HG03565 (cell line): ENCODE results near the gene MYOM1.

Experiments
- ATAC-seq: cut with Tn5 transposase; IDR thresholded peaks from one replicate; pipeline ENCODE4 v1.9.1; 2021; ENCODE audit warnings: mild to moderate bottlenecking, moderate library complexity; ENCODE audit not compliant: unreplicated experiment

Gene MYOM1

DNA sequence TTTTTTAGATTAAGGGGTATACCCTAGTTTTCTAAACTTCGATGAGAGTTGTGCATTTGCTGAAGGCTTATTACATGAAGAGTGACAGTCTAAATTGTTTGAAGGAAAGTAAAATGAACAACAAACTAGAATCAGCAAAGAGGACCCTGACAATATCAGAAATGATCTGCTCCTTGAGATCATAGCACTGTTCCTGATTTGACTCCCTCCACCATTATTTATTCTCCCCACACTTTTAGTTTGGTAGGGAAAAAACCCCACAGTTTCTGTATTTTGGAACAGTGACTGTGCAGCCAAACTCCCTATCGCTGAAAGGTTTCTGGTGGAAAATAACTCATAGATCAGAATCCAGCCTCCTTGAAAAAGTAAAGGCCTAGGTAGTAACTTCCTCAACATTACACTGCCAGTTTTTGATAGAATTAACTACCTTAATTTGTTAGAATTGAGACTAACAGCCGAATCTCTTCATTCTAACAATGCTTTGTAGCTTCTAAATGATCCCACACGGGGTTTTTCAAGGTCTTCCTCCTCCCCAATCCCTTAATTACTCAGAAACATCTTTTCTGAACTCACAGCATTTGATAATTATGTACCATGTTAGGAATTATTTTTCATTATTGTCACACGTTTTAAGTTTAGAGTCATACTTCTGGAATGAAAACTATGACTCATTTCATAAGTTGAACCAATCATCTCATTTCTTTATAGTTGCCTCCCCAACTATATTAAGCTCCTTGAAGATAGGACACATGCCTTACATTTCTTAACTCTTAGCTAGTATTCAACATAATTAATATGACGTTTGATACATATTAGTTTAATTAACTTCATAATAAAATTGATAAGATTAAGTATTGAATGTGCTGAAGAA lies 30.7 kb upstream of the MYOM1 start:
- no peak for ATAC-seq

DNA sequence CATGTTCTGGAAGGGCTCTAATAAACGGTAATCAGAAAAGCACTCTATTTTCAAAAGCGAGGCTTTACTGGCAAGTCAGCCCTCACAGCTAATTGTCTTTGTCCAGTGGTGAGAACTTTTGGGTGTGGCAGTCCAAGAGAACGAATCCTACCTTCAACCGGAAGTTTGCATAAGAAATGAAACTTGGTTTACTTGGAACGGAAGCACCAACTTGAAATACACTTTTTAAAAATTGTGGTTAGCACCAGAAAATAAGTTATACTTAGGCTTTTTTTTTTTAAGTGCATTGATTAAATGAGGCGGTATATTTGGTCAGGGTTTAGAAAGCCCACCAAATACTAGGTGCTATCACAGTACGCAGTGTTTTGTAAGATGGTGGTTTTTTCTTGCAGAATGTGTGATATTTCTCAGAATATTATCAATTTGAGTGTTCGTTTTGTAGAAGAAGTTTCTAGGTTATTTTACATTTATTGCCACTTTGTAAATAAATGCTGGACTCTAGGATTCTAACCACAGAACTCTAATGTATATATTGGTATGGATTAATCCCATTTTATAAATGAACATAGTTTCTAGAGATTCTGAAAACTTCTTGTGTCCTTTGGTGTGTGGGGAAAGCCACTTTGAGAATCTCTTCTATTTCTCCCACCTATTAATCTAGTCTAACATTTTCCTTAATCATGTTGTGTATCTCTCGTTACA lies 29.0 kb upstream of the MYOM1 start:
- ATAC-seq, result no peak

DNA sequence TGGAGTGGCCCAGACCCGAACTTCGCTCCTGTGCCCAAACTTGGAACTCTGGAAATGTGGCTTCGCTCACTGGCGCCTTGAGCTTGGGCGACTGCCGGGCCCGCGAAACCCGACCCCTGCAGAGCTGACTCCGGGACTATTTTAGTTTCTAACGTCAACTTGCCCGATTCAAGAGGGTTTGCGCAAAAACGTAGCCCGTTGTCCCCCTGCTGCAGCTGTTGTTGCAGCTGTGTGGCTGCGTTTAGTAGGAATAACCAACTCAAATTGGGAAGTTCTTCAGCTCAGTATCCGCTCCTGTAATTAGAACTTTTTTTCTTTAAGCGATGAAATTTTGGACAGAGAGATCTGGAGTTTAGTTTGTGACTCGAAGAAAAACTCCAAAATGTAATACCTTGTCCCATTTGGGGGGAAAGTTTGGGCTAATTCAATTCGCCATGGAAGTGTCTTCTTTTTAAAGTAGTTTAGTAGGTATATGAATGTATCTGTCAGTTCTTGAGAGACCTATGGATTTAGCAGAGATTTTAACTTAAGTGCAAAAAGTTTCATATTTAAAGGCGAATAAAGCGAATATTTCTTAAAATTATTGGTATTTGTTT lies 28.4 kb upstream of the MYOM1 start:
- ATAC-seq, result no peak

DNA sequence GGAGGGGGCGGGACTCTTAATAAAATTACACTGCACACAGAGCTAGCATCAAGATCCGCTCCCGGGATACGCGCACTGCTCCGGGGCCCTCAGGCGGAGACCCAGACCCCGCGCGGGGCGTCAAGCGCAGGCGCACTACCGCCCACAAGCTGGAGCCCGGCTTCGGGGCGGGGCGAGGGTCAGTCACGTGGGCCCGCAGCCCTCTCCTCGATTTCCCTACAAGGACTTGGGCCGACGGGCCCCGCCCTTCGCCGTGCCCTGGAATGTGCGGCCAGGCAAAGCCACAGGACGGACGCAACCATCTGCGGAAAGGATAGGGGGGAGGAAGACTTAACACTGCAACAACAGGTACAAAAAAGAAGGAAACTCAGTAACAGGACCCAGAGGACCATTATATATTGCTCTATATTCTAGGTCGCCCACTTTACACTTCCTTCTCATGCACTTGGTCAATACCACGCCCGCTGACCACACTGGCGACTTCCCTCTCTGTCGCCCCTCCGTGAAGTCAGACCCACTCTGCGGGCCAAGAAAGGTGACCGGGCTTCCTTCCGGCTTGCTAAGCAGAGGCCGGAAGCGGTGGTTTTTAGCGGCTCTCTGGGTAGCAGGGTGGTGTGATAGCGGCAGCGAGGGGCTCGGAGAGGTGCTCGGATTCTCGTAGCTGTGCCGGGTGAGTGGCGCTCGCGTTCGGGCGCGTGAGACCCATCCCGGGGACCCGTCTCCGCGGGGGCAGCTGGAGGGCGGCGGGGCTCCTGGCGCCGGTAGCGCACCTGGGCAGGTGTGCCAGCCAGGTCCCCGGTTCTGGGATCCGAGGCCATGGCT lies 27.7 kb upstream of the MYOM1 start, which contains the start of gene MYL12A:
Gene MYL12A (plus strand): TSS at position 562 of the 822 bp plus-strand sequence. CDS start 5,447 bp downstream, outside the sequence.
- peak; percentile 68 for ATAC-seq

DNA sequence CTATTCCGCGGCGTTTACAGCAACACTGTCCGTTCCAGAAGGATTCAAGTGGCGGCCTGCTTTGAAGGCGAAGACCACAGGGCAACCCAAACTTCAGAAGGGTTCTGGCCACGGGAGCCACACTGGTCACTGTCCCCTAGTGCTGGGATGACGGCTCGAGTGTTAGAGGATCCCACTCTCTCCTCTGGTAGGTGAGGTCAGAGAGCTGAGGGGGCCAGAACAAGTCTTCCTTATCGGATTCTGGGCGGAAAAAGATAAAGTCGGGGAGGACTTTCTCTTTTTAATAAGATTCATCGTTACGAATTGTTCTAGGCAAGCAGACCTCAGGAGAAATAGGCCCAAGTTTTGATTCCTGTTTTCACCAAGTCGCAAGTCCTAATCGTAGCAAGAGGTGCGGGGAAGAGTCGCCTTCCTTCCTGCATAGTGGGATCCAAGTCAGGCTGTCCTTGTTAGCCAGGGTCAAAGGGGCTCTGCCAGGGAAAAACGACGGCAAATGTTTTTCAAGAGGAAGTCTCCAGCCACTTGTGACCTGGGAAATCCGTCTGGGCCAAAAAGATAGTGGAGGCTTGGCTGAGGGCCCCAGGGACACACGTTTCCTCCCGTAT lies 27.0 kb upstream of the MYOM1 start:
- no peak for ATAC-seq

DNA sequence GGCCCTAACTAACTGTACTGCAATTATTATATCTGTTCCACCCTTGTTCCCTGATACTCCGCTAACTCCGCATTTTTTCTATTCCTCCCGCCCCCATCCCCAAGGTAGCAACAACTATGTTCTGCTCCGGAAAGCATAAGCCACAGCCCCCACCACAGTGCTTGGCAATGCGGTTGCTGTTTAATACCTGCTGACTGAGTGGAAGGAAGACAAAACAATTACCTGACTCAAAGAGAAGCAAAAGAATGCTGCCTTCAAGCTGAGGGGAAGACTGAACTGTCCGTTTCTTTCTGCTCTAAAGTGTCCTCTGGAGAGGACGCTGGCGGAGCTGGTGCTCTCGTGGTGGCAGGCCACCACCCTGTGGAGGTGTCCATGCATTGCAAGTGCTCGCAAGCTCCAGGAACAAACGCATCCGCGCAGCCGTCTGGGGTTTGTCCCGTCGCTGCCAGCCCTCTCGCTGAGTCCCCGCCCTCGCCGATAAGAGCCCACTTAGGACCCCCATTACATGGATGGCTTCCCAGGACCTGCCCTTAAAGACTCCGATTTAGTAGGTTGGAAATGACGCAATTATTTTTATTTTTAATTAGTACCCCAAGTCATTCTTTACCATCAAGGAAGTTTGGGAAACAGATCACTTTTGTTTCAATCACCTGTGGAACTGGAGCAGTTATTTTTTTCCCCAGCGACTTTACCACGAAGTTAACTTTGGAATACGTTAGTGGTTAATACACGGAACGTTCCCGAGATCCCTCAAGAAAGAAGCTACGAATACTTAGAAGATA lies 26.3 kb upstream of the MYOM1 start:
- ATAC-seq, result peak; percentile 52

DNA sequence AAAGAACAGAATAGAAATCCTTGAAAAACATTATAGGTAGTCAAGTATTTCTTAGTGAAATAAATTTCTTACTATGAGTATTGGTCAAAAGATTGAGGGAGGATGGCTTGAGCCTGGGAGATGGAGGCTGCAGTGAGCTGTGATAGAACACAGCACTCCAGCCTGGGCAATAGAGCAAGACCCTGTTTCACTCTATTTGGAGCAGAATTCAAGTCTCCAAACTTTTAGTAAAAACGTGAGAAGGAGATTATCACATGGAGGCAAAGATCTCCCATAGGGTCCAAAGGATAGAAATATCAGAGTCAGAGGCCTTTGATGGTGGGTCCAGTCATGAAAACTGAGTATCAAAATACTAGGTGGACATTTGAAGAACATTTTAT lies 25.4 kb upstream of the MYOM1 start:
- no peak for ATAC-seq

DNA sequence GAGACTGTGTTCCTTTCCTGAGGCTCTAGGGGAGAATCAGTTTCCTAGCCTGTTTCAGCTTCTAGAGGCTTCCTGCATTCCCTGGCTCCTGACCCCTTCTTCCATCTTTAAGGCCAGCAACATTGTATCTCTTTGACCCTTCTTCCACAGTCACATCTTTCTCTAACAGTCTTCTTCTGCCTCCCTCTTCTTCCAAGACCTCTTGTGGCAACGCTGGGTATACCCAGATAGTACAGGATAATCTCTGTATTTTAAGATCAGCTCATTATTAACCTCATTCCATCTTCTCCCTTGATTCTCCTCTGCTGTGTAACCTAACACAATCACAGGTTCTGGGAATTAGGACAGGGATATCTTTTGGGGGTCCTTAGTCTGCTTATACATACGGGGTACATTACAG lies 19.0 kb upstream of the MYOM1 start:
- no peak for ATAC-seq

DNA sequence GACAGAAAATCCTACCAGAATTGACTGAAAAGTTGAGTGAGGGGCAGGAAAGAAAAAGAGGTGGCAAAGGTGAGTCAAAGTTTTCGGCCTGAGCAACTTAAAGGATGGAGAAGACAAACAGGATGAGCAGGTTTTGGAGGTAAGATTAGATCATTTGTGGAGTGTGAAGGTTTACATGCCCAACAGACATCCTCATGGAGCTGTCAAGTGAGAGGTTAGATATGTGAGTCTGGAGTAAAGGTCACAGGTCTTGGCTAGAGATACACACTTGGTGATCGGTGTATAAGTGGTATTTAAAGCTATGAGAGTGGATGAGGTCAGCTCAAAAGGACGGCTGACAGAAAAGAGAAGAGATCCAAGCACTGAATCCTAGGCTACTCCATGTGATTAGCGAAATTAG lies 16.7 kb upstream of the MYOM1 start:
- no peak for ATAC-seq

DNA sequence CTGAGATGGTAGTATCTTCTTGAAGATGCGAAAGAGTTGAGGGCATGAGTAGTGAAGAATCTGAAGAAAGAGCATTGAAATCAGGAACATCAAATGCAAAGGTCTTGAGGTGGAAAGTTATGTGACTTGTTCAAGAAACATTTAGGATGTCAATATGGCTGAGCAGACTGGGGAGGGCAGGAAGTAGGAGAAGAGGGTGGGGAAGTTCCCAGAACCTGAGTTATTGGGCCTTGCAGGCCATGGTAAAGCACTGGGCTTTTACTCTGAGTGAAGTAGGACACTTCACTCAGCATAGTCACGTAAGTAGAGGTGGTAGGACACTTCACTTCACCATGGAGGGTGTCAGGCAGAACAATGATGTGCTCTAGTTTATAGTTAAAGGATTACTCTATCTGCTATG lies 16.1 kb upstream of the MYOM1 start:
- no peak for ATAC-seq

DNA sequence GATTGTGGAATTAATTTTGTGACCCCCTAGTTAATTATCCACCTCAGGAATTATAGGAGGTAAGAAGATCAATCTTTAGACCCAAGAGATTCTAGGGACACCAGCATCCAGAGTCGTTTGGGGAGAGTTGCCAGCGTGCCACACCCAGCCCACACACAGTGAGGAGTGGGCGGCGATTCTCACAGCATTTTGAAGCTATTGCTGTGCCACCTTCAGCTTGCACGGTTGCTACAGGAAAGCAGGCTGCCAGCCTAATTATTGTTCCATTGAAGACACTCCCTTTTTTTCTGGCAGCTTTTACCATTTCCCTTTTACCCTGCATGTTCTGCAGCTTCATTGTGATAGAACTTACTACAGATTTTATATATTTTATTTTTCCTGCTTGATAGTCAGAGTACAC lies 14.7 kb upstream of the MYOM1 start:
- ATAC-seq, result no peak

DNA sequence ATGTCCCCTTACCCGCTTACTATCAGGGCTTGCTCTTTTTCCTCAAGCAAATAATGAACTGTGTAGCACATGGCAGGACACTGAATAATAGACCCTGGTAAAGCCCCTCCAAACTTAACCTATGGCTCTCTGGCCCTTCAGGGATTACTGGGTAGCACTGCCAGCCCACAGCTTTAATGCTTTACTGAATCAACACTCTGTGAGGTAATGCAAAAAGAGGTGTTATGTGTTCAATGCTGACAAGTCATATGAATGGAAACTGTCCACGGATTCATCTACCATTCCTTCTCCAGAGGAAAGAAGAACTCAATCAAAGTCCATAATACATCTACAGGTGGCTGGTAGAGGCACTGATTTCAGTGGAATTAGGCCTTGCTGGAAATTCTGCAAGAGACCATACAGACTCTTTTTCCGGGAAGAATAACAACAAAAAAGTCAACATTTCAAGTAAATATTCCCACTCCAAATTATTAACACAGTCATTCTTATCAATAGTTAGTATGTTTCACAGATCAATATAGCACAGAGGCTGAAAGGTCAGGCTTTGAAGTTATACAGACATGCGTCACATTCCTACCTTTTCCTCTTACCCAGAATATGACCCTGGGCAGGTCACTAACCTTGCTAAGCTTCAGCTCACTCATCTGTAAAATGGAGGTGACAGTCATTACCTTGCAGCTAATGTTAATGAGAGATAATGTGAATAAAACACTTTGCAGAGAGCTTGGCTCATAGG lies 13.8 kb upstream of the MYOM1 start:
- ATAC-seq, result no peak

DNA sequence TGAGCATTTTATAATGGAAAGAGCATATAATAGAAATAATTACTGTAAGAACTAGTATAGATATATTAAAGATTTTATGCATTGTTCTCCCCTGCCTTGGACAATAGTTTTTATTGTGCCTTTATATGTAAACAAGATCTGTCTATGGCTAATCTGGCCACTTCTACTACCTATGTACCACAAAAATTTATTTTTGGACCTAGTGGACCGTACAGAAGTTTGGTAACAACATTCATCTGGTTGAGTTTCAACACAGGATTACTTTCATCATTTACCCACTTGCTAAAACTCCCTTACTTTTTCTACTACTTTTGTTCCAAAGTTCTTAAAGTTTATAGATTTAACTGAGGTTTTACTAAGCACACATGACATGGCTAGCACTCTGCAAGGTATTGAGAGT lies 13.2 kb upstream of the MYOM1 start:
- no peak for ATAC-seq

DNA sequence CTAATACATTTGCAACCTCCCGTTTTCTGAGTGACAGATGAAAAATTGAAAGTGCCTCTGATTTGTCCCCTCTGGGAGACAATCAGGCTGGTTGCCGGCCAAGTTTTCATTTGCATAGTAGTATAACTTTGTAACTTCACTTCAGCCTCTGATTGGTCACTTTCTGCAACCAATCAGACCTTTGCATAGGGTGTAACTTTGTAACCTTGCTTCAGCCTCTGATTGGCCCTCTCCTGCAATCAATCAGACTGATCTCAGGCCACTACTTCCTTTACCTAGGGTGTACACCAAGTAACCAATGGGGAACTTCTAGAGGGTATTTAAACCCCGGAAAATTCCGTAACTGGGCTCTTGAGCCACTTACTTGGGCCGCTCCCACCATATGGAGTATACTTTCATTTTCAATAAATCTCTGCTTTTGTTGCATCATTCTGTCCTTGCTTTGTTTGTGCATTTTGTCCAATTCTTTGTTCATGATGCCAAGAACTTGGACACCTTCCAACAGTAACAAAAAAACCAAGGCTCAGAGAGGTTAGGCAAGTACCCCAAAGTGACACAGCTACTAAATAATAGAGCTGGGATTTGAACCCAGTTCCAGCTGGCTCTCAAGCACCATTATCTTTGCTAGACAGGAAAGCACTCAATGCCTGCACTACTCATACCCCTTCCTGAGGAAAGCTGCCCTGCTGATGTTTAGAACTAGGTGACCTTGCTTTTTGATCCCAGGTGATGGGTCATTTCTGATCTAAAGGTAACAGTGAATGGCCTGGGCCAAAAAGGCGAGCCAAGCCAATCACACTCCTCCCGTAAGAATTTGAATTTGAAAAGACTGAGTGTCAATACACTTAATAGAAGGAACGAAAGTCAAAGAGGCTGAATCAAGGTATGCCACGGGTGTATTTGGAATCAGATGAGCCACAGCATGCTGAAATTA lies 10.9 kb upstream of the MYOM1 start:
- no peak for ATAC-seq

DNA sequence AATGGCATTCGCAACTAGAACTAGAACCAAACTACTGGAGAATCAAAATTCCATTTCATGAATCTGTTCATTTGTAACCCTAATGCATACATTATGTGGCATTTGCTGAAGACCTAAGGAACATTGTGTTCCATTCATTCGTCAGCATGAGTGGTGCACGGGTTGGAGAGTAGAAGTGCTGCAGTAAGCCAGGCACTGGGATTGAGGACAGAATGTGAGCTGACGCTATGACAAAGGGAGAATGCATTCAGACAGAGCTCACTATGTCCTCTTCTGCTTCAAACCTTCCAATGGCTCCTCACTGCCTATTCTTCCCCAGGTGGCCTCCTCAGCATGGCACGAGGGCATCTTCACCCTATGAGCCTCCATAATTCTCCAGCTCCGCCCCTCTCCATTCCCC lies 6.3 kb upstream of the MYOM1 start:
- ATAC-seq, result no peak

DNA sequence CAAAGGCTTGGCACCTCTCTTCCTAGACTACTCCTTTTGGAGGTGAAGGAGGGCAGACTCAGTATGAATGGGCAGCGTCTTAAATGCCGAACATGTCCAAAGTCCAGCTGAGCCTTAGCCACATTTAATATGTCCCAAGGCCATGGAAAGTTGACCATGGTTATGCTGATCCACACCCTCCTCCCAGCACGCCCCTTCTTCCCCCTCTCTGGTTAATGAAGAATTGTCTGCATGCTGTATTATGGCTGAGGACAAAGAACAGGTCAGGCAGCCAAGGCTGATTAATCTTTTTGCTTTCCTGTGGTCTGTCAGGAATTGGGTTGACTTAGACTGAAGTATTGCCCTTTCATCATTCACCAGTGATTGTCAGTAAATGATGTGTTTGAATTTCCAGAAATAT lies 5.8 kb upstream of the MYOM1 start:
- ATAC-seq, result no peak

DNA sequence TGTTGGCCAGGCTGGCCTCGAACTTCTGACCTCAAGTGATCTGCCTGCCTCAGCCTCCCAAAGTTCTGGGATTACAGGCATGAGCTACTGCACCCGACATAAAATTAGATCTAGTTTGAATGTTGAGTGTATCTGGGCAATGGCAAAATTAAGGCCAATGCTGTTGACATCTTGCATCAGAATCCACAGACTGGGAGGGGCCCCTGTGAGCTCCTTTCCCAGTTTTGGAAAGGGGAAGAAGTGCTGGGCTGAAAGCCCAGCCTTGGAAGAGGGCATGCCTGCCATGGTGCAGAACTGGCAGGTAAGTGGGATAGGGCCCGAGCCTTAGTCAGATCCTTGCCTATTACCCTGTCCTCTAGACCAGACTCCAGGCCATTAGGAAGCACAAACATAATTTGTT lies 4.5 kb upstream of the MYOM1 start:
- ATAC-seq, result no peak

DNA sequence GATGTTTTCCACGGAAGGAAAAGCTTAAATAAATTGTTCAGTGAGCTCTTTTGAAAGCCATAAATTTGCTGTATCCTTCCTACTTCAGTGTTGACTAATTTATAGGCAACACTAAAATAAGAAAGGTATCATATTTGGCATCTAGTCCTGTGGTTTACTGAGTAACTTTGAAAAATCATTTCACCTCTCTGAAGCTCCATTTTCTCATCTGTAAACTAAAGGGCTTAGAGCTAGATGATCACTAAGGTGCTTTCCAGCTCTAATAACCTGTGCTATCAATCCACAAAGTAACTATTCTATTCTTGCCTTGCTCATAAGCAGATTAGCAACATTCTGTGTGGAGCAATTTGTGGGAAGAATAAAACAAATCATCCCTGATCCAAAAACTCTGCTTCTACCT lies 3.6 kb upstream of the MYOM1 start:
- peak; percentile 56 for ATAC-seq
